HG03575 (cell line): ENCODE data around the gene LRP3.
"Not testable (repeated sequence)": the region's sequence is repeated elsewhere in the genome, so short reads cannot be mapped to it uniquely, and the experiment has no call there.

ENCODE experiments used
- ATAC-seq: cut with Tn5 transposase; IDR thresholded peaks from one replicate; pipeline ENCODE4 v1.9.1; 2021; ENCODE audit not compliant: unreplicated experiment, insufficient number of reproducible peaks, low FRiP score; ENCODE audit errors: extremely low read depth

LRP3 gene

GRCh38 chr19:33174186-33174585 is 19.9 kb upstream of the LRP3 start:
- no peak for ATAC-seq

GRCh38 chr19:33175156-33175782 is 18.9 kb upstream of the LRP3 start:
- ATAC-seq = no peak

DNA sequence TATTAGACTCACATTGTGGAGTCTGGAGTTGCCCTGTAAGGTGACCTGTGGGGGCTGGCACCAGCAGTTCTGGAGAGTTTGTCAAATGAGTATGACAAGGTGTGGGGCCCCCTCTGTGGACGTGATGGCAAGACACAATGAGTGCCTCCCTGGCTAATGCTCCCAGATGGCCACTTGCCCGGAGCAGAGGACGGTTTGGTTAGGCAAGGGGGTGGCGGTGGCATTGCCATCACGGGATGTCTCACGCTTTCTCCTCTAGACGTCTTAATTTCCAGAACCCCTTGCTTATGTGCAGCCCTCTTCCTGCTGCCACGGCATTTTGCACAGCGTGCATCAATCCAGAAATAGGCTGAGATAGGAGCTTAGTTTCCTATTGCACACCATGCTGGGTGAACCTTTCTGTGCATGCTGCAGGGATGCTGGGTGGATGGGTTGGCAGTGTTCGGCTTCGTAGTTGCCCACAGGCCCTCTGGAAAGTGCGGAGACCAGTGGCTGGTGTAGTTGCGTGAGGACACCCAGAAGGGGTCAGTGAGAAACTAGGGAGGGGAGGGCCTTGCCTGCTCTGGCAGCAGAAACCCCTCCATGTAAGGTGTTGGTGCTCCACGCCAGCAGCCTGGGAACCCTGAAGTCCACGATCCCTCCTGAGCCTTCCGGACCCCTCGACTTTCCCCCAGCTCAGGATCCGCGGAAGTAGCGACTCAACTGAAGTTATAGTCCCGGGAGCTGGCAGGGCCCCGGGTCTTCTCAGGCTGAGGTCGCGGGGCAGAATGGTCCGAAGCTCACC is 18.1 kb upstream of the LRP3 start:
- no peak for ATAC-seq

- ATAC-seq = peak; percentile 73
These were observed 17.3 kb upstream of the LRP3 start for GRCh38 chr19:33176670-33177416.

DNA sequence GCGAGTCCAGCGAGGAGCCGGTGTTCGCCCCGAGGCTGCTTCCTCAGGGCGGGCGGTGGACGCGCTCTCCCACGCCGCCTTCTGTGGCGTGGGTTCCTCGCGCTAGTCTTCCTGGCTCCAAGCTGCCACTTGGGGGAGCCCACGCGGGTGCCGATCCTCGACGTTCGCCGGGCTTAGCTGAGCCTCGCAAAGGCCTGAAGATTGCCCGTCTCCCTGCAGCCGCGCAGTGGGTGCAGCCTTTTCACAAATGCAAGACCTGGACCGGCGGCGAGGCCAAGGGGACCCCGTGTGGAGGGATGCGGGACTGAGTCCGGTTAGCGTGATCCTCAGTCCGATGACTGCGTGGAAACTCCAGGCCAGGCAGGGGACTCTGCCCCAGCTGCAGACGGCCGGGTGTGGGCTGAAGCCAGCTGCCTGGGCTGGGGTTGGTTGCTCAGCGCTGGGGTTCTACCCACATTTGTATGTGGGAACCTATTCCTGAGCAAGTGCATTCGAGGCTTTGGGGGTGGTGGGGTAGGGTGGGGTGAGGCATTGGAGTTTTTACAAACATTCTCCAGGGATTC is 16.6 kb upstream of the LRP3 start:
- ATAC-seq = peak; percentile 10

- no peak for ATAC-seq
These were observed 7.5 kb upstream of the LRP3 start for GRCh38 chr19:33186431-33187182.

- no peak for ATAC-seq
These were observed 7.0 kb upstream of the LRP3 start for GRCh38 chr19:33187183-33187540.

DNA sequence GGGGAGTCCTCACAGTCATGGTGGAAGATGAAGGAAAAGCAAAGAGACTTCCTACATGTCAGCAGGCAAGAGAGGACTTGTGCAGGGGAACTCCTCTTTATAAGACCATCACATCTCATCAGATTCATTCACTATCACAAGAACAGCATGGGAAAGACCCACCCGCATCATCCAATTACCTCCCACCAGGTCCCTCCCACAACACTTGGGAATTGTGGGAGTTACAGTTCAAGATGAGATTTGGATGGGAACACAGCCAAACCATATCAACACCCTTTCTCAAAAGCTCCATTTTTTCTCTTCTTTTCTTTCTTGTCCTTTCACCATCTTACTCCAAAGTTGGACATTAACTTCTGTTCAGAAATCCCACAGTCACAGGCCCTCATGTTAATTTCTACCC is 4.7 kb upstream of the LRP3 start:
- ATAC-seq = no peak

GRCh38 chr19:33191092-33191491 is 3.0 kb upstream of the LRP3 start:
- not testable (repeated sequence) for ATAC-seq

DNA sequence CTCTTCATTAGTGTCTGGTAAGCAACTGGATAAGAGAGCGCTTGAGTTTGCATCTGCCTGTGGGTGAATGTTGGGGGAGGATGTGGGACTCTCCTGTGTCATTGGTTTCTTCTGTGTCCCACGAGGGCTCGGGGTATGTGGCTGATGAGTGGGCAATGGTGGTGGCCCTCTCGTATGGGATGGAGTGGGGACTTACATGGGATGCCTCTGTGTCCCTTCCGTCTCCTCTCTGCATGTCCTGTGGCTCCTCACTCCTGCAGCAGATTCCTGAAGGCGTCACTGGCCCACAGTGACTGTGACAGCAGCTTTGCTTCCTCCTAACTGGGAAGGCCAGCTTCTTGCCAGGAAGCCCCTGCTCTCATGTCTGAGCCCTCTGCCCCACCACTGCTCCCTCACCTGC is 2.6 kb upstream of the LRP3 start:
- no peak for ATAC-seq

- no peak for ATAC-seq
These were observed 2.1 kb upstream of the LRP3 start for GRCh38 chr19:33192010-33192409.

- ATAC-seq = no peak
These were observed 763 bp upstream of the LRP3 start for GRCh38 chr19:33193269-33193864.

DNA sequence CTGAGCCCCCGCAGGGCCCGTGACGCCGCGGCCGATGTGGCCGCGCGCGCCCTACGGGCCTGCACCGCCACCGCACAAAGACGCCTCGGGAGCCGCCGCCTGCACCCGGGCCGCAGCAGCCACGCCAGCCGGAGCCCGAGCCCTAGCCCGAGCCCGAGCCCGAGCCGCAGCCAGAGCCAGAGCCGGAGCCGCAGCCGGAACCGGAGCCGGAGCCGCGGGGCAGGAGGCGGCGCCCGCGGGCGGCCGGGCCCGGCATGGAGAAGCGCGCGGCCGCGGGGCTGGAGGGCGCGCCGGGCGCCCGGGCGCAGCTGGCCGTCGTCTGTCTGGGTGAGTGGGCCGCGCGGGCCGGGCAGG is 379 bp downstream of the LRP3 start:
- no peak for ATAC-seq

- ATAC-seq = no peak
These were observed 935 bp downstream of the LRP3 start for GRCh38 chr19:33194886-33195644.

DNA sequence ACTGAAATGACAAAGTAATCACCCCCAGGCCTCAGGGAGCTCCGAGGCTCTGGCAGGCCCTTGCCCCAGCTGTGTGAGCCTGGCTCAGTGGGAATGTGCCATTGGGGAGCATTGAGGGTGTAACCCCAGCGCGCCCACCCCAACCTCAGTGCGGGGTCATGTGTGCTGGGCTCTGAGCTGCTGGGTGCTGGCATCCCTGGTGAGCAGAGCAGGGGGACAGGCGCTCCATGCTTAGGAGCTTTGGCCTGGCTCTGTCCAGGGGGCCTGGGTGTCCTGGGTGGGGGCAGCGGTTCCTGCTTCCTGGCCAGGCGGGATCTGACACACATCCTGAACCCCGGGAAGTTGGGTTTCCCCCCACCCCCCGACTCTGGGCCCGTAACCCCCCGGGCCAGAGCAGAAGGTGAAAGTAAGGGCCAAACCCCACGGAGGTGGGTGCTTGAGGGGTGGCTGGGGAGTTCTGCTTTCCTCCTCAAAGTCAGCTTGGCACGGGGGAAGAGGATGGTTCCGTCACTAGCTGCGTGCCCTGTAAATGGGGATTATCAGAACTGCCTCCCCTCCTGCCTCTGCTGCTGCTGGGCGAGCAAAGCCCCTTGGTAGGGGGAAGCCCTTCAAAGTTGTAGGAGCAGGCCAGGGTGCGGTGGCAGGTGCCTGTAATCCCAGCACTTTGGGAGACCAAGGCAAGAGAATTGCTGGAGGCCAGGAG is 1.7 kb downstream of the LRP3 start:
- ATAC-seq = no peak

GRCh38 chr19:33196446-33197193 is 2.5 kb downstream of the LRP3 start:
- no peak for ATAC-seq

GRCh38 chr19:33197591-33198000 is 3.5 kb downstream of the LRP3 start:
- no peak for ATAC-seq
